Measurements from ENCODE around the gene PCP2. TPM values are rescaled to one million over a fixed set of nuclear protein-coding genes. Genes with fewer than 3 reads are reported as not detected.
A peak's percentile ranks its signal among the peaks of the same experiment; 100 is the strongest.

Gene PCP2
- total RNA-seq, 1 donor from 2014 or later = 1.5 TPM

DNA sequence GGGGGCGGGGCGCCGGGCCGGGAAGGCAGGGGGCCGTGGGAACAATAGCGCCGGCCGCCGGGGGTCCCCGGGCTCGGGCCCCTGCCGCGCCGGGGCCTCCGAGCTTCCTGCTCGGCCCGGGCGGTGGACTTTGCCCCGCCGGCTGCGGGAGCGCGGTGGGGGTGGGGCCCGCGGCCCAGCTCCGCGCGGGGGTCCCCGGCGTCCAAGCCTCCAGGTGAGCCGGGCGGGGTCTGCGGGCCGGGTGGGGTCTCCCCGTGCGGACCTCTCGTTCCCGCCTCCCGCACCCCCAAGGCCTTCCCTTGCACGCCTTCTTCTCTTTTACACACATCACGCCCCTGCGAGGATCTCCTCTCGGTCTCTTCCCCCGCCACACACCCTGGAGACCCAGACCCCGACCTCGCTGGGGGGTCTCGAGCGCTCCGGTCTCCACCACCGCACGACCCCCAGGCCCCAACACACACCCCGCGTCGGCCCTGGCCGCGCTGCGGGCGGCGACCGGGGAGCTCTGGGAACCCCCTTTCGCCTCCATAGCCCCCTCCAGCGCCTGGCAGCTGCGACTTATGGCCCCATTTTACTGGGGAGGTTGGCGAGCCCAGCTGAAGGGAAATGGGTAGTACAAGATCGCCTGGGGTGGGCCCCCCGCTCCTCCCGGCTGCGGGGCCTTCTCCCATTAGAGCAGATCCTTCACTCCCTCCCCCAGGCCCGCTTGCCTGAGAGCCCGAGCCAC is 37.1 kb downstream of the PCP2 start:
- Mint-ChIP-seq H3K27ac (no peak overlapping the region), H3K4me3 (peak overlapping the region; percentile 62), H3K36me3 (ENCODE audit: low read depth) (peaks cover 2% of the 10 kb centered on the region), H3K4me1 (peaks cover 6% of the 10 kb centered on the region), H3K9me3 (peaks cover 5% of the 10 kb centered on the region), H3K27me3 (peaks cover 40% of the 10 kb centered on the region)
- intact Hi-C loops (cut with micrococcal nuclease) = no loop called here
- no peak for DNase-seq

DNA sequence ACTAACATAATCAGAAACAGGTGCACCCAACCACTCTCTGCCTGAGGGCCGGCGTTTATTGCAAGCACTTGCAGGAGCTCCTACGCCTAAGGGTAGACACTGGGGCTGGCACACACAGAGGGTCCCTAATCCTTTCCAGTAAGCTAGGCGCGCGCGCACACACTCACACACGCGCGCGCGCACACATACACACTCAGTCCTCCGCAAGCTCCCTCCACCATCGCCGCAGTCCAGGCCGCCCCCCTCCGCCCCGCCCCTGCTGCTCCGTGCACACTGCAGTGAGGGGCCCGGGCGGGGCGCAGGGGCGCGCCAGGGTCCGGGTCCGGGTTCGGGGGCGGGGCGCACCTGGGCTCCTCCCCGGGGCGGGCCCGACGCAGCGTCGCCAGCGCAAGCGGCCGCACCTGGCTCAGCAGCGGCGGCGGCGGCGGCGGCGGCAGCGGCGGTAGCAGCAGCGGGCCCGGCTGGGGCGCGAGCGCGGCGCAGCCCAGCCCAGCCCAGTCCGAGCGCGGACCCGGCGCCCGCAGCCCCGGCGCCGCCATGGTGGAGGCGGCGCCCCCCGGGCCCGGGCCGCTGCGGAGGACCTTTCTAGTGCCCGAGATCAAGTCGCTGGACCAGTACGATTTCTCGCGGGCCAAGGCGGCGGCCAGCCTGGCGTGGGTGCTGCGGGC is 37.9 kb downstream of the PCP2 start, which contains the start of gene CAMSAP3:
Gene CAMSAP3 (plus strand): TSS at position 398 of the 668 bp plus-strand sequence. CDS start 140 bp downstream, at position 538.
- Mint-ChIP-seq H3K4me1 (peaks cover 4% of the 10 kb centered on the region), H3K27ac (no peak within 1 kb of the TSS)
- intact Hi-C loops (cut with micrococcal nuclease) = no loop called here

DNA sequence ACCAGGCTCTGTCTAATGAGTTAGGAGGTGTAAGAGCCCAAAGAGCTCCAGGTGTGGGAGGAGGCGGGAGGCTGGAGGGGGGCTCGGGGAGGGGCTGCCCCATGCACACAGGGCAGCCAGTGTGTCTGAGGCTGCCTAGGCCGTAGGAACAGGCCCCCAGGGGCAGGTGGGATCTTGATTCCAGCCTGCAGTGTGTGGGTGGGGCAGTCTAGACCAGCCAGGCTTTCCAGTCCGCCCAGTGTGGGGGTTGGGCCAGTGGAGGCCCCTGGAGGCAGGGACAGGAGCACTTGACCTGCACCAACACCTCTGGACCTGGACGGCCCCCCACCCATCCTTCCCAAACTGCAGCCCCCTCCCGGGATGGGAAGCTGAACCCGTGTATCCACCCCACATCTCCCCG is 43.3 kb downstream of the PCP2 start:
- Mint-ChIP-seq H3K4me3 (no peak overlapping the region), H3K4me1 (peaks cover 2% of the 10 kb centered on the region), H3K9me3 (no peaks in the 10 kb centered on the region), H3K27me3 (peaks cover 18% of the 10 kb centered on the region), H3K27ac (no peak overlapping the region), H3K36me3 (ENCODE audit: low read depth) (no peaks in the 10 kb centered on the region)
- intact Hi-C loops (cut with micrococcal nuclease) = no loop called here
- no peak for DNase-seq

More for the DNA sequence above, 37.9 kb downstream of the PCP2 start, which contains the start of gene CAMSAP3:
- Mint-ChIP-seq H3K9me3 (peaks cover 5% of the 10 kb centered on the region), H3K4me3 (peak within 1 kb of the TSS; percentile 62), H3K27me3 (peaks cover 40% of the 10 kb centered on the region), H3K36me3 (ENCODE audit: low read depth) (no peaks in the 10 kb centered on the region)
- peak; percentile 82 for DNase-seq

DNA sequence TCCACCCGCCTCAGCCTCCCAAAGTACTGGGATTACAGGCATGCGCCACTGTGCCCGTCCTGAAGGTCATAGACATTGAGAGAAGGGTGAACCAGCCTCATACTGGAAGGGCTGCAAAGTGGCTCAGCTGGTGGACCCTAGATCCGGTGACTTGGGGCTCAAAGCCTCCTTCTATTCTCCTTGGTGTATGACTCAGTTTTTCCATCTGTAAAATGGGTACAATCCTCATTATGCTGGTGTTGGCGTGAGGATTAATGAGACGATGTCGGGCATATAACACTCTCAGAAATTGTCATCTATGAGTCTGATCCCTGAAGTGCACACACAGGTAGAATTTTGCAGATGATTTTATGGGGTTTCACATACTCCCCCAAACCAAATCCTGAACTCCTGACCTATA is 43.7 kb downstream of the PCP2 start:
- Mint-ChIP-seq H3K9me3 (no peaks in the 10 kb centered on the region), H3K4me3 (no peak overlapping the region), H3K27ac (no peak overlapping the region), H3K4me1 (no peaks in the 10 kb centered on the region), H3K27me3 (peaks cover 13% of the 10 kb centered on the region), H3K36me3 (ENCODE audit: low read depth) (no peaks in the 10 kb centered on the region)
- intact Hi-C loops (cut with micrococcal nuclease) = no loop called here
- no peak for DNase-seq

DNA sequence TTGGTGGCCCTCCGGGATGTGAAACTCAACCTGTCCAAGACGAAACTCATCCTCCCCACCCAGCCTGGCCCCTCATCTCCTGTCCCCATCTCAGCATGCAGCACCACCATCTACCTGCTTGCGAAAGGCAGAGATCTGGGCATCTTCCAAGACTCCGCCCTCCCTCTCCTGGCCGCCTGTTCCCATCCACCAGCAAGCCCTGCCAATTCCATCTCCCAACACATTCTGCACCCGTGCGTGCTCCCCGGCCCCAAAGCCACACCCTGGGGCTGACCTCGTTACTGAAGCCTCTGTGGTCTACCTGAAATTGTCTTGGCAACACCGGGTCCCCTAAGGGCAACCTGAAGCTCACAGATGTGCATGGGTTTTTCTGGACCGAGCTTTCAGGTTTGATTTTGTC is 51.1 kb downstream of the PCP2 start:
- H3K4me1 Mint-ChIP-seq = no peaks in the 10 kb centered on the region
- peaks cover 2% of the 10 kb centered on the region for H3K27me3 Mint-ChIP-seq
- intact Hi-C loops (cut with micrococcal nuclease) = no loop called here
- no peak for DNase-seq
- H3K27ac Mint-ChIP-seq = no peak overlapping the region
- H3K4me3 Mint-ChIP-seq = no peak overlapping the region
- no peaks in the 10 kb centered on the region for H3K36me3 Mint-ChIP-seq (ENCODE audit: low read depth)
- no peaks in the 10 kb centered on the region for H3K9me3 Mint-ChIP-seq

Other genes with a start within 250 kb of the PCP2 start
- gene PEX11G, start 144.7 kb downstream of the PCP2 start, total RNA-seq = 1.1 and 1.2 TPM in 2 replicates
- gene ZNF358, start 117.6 kb downstream of the PCP2 start, total RNA-seq = 5.1 and 5.7 TPM in 2 replicates
- gene MCOLN1, start 111.1 kb downstream of the PCP2 start, total RNA-seq = 13.3 and 13.7 TPM in 2 replicates
- gene PNPLA6, start 98.0 kb downstream of the PCP2 start, total RNA-seq = 122 and 125 TPM in 2 replicates
- gene CAMSAP3, start 37.9 kb downstream of the PCP2 start, total RNA-seq = 0.09 and 0.69 TPM in 2 replicates
- gene XAB2, start 4.2 kb downstream of the PCP2 start, total RNA-seq = 51.0 and 51.6 TPM in 2 replicates
- gene PET100, start 3.9 kb downstream of the PCP2 start, total RNA-seq = 99.2 and 110 TPM in 2 replicates
- gene STXBP2, start 3.4 kb upstream of the PCP2 start, total RNA-seq = 83.4 and 84.3 TPM in 2 replicates
- gene RETN, start 35.3 kb upstream of the PCP2 start, total RNA-seq = not detected in 2 replicates
- not detected in 2 replicates for gene MCEMP1, start 43.4 kb upstream of the PCP2 start, total RNA-seq
- 82.9 and 84.1 TPM in 2 replicates for gene TRAPPC5, start 47.1 kb upstream of the PCP2 start, total RNA-seq
- not detected in 2 replicates for gene FCER2, start 68.4 kb upstream of the PCP2 start, total RNA-seq
- not detected in 2 replicates for gene CLEC4G, start 98.4 kb upstream of the PCP2 start, total RNA-seq
- not detected in 2 replicates for gene CD209, start 113.8 kb upstream of the PCP2 start, total RNA-seq
- gene CLEC4M, start 129.5 kb upstream of the PCP2 start, total RNA-seq = not detected in 2 replicates
- 4.3 and 5.2 TPM in 2 replicates for gene EVI5L, start 196.5 kb upstream of the PCP2 start, total RNA-seq
- 0.21 TPM in 2 replicates for gene PRR36, start 240.7 kb upstream of the PCP2 start, total RNA-seq

Measured in activated CD4-positive, alpha-beta T cell treated with anti-CD3 and anti-CD28 coated beads, Interleukin-2, amount 10 ng/mL, durations not matched to agents 24 days and 14 days (primary cell).